ENCODE data around the gene TMPRSS7. TPM values are rescaled to one million over a fixed set of nuclear protein-coding genes. Genes with fewer than 3 reads are reported as not detected.

TMPRSS7 gene
- total RNA-seq, 4 donors from 2014 or later, result not detected

DNA sequence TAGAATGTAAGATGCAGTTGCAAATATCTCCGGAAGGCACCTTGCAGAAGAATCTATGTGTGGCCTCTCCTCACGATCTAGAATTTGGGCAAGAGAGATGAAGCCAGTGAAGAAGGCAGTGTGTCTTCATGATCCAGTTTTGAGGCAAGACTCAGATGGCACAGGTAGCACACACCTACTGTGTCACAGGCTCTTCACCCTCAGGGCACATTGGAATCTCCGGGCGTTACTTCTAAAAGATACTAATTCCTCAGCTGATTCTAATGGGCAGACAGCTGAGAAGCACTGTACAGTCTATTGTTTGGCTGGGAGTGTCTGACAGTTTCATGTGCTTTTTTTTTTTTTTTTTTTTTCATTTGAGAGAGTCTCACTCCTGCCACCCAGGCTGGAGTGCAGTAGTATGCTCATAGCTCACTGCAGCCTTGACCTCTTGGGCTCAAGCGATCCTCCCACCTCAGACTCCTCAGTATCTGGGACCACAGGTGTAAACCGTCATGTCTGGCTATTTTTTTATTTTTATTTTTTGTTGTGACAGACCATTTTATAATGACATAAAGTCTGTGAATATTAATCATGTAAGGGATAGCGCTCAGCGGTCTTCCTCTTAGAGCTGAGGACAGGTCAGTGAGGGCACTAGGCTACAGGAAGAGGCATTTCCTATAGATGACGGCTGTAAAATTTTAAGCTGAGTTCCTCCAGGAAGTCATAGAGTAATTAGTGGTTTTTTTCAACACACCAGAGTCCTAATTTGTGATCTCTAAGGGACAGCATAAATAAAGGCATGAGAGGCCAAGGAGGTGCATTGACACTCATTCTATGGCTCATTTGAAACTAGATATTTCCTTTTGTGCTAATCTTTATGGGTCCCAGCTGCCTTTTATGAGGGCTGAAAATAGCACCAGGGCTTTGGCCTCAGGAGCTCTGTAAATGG lies 55.7 kb downstream of the TMPRSS7 start:
- DNase-seq (no peak), ATAC-seq (no peak)
- no peak overlapping the region for H3K4me3 ChIP-seq
- H3K27me3 ChIP-seq, result no peaks in the 10 kb centered on the region
- intact Hi-C loops (cut with DNase I; ENCODE audit: low total_unique reads) (no loop called here), in situ Hi-C loops (cut with MboI; ENCODE audit: low sequenced_read_pairs in 4 of 4) (no loop called here)
- no peaks in the 10 kb centered on the region for H3K36me3 ChIP-seq
- H3K9me3 ChIP-seq, result no peaks in the 10 kb centered on the region
- H3K4me1 ChIP-seq, result peaks cover 0 to 5% of the 10 kb centered on the region in 2 donors
- no peak overlapping the region for H3K27ac ChIP-seq
- TF ChIP-seq POLR2A (IDR thresholded peaks at IDR 0.05), result no peak
- TF ChIP-seq, protein P1, sequence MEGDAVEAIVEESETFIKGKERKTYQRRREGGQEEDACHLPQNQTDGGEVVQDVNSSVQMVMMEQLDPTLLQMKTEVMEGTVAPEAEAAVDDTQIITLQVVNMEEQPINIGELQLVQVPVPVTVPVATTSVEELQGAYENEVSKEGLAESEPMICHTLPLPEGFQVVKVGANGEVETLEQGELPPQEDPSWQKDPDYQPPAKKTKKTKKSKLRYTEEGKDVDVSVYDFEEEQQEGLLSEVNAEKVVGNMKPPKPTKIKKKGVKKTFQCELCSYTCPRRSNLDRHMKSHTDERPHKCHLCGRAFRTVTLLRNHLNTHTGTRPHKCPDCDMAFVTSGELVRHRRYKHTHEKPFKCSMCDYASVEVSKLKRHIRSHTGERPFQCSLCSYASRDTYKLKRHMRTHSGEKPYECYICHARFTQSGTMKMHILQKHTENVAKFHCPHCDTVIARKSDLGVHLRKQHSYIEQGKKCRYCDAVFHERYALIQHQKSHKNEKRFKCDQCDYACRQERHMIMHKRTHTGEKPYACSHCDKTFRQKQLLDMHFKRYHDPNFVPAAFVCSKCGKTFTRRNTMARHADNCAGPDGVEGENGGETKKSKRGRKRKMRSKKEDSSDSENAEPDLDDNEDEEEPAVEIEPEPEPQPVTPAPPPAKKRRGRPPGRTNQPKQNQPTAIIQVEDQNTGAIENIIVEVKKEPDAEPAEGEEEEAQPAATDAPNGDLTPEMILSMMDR (IDR thresholded peaks at IDR 0.05 in 4 of 5, conservative IDR thresholded peaks at IDR 0.05 in 1 of 5), result no peak

DNA sequence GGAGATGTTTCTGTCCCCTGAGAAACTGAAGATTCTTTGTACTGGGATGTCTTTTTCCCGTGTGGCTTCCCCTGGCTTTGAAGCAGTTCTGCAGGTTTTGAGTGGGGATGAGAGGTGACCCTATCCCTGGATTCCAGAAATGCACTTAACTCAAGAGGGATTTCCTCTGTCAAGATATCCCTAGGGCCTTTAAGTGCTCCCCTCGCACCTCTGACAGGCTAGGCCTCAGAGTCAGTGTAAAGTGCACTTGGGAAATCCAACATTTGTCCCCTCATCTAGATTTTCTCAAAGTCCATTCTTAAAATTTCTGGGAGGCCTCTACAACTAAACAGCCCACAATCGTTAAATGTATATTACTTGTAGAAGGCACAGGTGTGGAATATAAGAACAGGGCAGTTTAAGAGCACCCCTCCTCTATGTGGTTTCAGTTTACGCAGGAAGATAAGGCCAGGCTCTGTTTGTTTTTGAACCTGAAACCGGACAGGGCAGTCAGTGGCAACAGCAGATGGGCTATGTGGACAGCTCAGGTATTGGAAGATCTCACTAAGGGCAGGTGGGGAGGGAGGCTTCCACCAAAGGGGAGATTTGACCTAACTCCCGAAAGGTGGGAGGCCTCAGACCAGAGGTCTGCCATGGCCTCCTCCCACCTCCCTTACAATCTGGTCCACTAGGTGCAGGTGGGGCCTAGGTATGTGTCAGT lies 56.5 kb downstream of the TMPRSS7 start:
- Histone ChIP-seq H3K36me3 (no peaks in the 10 kb centered on the region), H3K27ac (no peak overlapping the region), H3K4me1 (peaks cover 0 to 5% of the 10 kb centered on the region in 2 donors), H3K9me3 (no peaks in the 10 kb centered on the region), H3K4me3 (no peak overlapping the region), H3K27me3 (no peaks in the 10 kb centered on the region)
- in situ Hi-C loops (cut with MboI; ENCODE audit: low sequenced_read_pairs in 4 of 4) (no loop called here), intact Hi-C loops (cut with DNase I; ENCODE audit: low total_unique reads) (no loop called here)
- TF ChIP-seq POLR2A (IDR thresholded peaks at IDR 0.05), result no peak
- TF ChIP-seq, protein P1 (IDR thresholded peaks at IDR 0.05 in 4 of 5, conservative IDR thresholded peaks at IDR 0.05 in 1 of 5), result no peak
- ATAC-seq, result no peak
- no peak for DNase-seq

DNA sequence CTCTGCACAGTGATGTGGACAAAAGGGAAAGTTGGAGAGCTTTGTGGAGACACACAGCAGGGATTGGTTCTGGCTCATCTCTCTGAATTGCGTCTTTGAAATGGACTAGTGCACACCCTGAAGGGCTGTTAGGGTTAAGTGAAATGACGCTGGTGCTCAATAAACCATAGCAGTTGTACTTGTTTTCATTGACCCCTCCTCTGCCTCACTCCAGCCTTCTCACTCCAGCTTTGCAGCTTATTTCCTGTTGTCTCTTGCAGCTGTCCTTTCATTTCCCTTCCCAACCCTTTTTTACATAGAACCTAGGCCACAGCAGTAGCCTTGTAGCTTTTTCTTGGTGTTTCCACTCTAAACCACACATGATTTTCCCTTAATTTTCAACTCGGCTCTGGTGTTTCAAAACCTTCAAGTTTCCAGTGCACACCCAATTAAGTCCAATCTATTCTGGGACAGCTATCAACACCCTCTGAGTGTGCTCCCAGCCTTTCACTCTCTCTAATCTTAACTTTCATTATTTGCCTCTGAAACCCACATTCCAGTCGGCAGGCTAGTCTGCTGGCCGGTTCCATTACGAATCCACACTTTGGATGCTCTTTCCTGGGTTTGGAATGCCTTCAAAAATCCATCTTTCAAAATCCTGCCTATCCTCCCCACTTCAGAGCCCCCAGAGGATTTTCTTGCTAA lies 58.1 kb downstream of the TMPRSS7 start:
- no peaks in the 10 kb centered on the region for H3K27me3 ChIP-seq
- no peak overlapping the region for H3K27ac ChIP-seq
- no peaks in the 10 kb centered on the region for H3K9me3 ChIP-seq
- H3K36me3 ChIP-seq, result no peaks in the 10 kb centered on the region
- no peak for DNase-seq
- H3K4me1 ChIP-seq, result no peaks in the 10 kb centered on the region
- no peak for TF ChIP-seq POLR2A (IDR thresholded peaks at IDR 0.05)
- TF ChIP-seq, protein P1 (IDR thresholded peaks at IDR 0.05 in 4 of 5, conservative IDR thresholded peaks at IDR 0.05 in 1 of 5), result no peak
- no peak overlapping the region for H3K4me3 ChIP-seq
- no peak for ATAC-seq
- in situ Hi-C loops (cut with MboI; ENCODE audit: low sequenced_read_pairs in 4 of 4), result no loop called here
- intact Hi-C loops (cut with DNase I; ENCODE audit: low total_unique reads), result no loop called here

DNA sequence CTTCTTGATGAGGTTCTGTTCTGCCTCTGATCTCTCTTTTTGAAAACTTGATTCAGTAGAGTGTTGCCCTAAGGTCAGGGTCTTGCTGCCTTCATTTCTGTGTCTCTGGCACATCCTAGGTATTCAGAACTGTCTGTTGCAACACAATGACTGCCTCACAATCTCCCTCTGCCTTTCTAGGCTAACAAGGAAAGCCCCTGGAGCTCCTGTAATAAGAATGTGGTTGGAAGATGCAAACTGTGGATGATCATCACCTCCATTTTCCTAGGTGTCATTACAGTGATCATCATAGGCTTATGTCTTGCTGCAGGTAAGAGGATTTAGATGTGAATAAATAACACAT lies 58.6 kb downstream of the TMPRSS7 start:
- ATAC-seq, result no peak
- TF ChIP-seq, protein P1 (IDR thresholded peaks at IDR 0.05 in 4 of 5, conservative IDR thresholded peaks at IDR 0.05 in 1 of 5), result no peak
- no peak for TF ChIP-seq POLR2A (IDR thresholded peaks at IDR 0.05)
- no peaks in the 10 kb centered on the region for H3K9me3 ChIP-seq
- H3K36me3 ChIP-seq, result no peaks in the 10 kb centered on the region
- H3K4me3 ChIP-seq, result no peak overlapping the region
- no peak for DNase-seq
- no peak overlapping the region for H3K27ac ChIP-seq
- intact Hi-C loops (cut with DNase I; ENCODE audit: low total_unique reads) (no loop called here), in situ Hi-C loops (cut with MboI; ENCODE audit: low sequenced_read_pairs in 4 of 4) (no loop called here)
- no peaks in the 10 kb centered on the region for H3K4me1 ChIP-seq
- no peaks in the 10 kb centered on the region for H3K27me3 ChIP-seq

All from gastrocnemius medialis (tissue), 4 donors.